Measurements from ENCODE around the gene TRAPPC3. TPM values are rescaled to one million over a fixed set of nuclear protein-coding genes. Genes with fewer than 3 reads are reported as not detected.
A peak's percentile ranks its signal among the peaks of the same experiment; 100 is the strongest.

The TRAPPC3 gene
- total and polyA plus RNA-seq, 9 of the 15 experiments (the other 6 are each of a cell fraction or from before 2014, with no cell fraction given): 20.6 to 141 (median 112) TPM

- TF ChIP-seq CLOCK (CRISPR knock-in tag; IDR thresholded peaks at IDR 0.05; ENCODE audit: borderline replicate concordance) (no peak), CBX5 (IDR thresholded peaks at IDR 0.05; ENCODE audit: borderline replicate concordance, low read depth) (no peak), CHD1 (IDR thresholded peaks at IDR 0.05; ENCODE audit: low read length) (no peak), ZNF57 (CRISPR knock-in tag; IDR thresholded peaks at IDR 0.05) (peak; percentile 27; the same call in 1 of the 2 replicates), ZBTB7A (IDR thresholded peaks at IDR 0.05; ENCODE audit: borderline replicate concordance, control insufficient read depth, low read depth, low read length) (peak; percentile 44; the same call in 1 of the 2 replicates), E2F6 (IDR thresholded peaks at IDR 0.05; ENCODE audit: borderline replicate concordance in 1 of 2, extremely low read depth in 1 of 2, insufficient read depth in 1 of 2, insufficient read length in 1 of 2, low read depth in 1 of 2, low read length in 1 of 2, poor library complexity in 1 of 2, severe bottlenecking in 1 of 2) (peak in 1 of 2 experiments; percentile 49), STAT6 (CRISPR knock-in tag; IDR thresholded peaks at IDR 0.05) (no peak), NFRKB (IDR thresholded peaks at IDR 0.05; ENCODE audit: low read depth) (peak; percentile 57), PHF8 (IDR thresholded peaks at IDR 0.05; ENCODE audit: borderline replicate concordance, low read length) (peak; percentile 87), ZNF134 (CRISPR knock-in tag; conservative IDR thresholded peaks at IDR 0.05) (peak; percentile 66; the same call in 1 of the 2 replicates), ZNF197 (CRISPR knock-in tag; IDR thresholded peaks at IDR 0.05; ENCODE audit: low read depth) (0 out of 2 replicates have a peak, but pooled peaks have one; percentile 17), ZNF3 (CRISPR knock-in tag; IDR thresholded peaks at IDR 0.05) (no peak), NR2C1 (IDR thresholded peaks at IDR 0.05) (no peak; the same call in 1 of the 2 replicates), NR2C1 (tag; IDR thresholded peaks at IDR 0.05) (peak; percentile 57)
- TF ChIP-seq, protein P1, sequence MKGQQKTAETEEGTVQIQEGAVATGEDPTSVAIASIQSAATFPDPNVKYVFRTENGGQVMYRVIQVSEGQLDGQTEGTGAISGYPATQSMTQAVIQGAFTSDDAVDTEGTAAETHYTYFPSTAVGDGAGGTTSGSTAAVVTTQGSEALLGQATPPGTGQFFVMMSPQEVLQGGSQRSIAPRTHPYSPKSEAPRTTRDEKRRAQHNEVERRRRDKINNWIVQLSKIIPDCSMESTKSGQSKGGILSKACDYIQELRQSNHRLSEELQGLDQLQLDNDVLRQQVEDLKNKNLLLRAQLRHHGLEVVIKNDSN (CRISPR knock-in tag; IDR thresholded peaks at IDR 0.05): no peak
- TF ChIP-seq, protein P2, sequence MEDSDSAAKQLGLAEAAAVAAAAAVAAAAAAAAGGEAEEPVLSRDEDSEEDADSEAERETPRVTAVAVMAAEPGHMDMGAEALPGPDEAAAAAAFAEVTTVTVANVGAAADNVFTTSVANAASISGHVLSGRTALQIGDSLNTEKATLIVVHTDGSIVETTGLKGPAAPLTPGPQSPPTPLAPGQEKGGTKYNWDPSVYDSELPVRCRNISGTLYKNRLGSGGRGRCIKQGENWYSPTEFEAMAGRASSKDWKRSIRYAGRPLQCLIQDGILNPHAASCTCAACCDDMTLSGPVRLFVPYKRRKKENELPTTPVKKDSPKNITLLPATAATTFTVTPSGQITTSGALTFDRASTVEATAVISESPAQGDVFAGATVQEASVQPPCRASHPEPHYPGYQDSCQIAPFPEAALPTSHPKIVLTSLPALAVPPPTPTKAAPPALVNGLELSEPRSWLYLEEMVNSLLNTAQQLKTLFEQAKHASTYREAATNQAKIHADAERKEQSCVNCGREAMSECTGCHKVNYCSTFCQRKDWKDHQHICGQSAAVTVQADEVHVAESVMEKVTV (CRISPR knock-in tag; IDR thresholded peaks at IDR 0.05): 0 out of 2 replicates have a peak, but pooled peaks have one; percentile 3
Measured at GRCh38 chr1:36160949-36161485, 11.7 kb upstream of the TRAPPC3 start (continued).

All from K562 (cell line).